Bronchial epithelial cell (primary cell): ENCODE results near the gene SLC25A46. TPM values are rescaled to one million over a fixed set of nuclear protein-coding genes. Genes with fewer than 3 reads are reported as not detected.

ENCODE experiments used
- DNase-seq: peaks from one replicate; pipeline ENCODE4 v3.0.0-alpha.2; 2010; ENCODE audit warnings: low read depth
- FAIRE-seq: peaks from 2 replicates; lab custom pipeline; 2011; peaks lifted over from hg19 to GRCh38; lab: Jason Lieb, UNC
- H3K27me3 ChIP-seq: 2 replicates; pipeline ENCODE4 v1.5.1; 2011; ENCODE audit warnings: low read length; ENCODE audit not compliant: control insufficient read depth, insufficient read depth
- H3K36me3 ChIP-seq: 2 replicates; pipeline ENCODE4 v1.5.1; 2011; ENCODE audit warnings: low read length; ENCODE audit not compliant: control insufficient read depth, insufficient read depth
- H3K4me3 ChIP-seq: 2 replicates; pipeline ENCODE4 v1.5.1; 2011; ENCODE audit warnings: mild to moderate bottlenecking, low read depth, low read length, control low read depth
- total RNA-seq: library from RNA; depleted of rRNA; stranded (reverse); fragments of >200 nt; gene quantifications from 2 replicates; pipeline ENCODE4 v1.2.1, GENCODE V29; 2014
- TF ChIP-seq, protein P1 (sequence below): IDR thresholded peaks from 2 replicates; pipeline ENCODE4 v1.5.1; 2011; ENCODE audit warnings: mild to moderate bottlenecking, moderate library complexity, low read length, control low read depth, inconsistent platforms; ENCODE audit not compliant: insufficient read depth, severe bottlenecking

Gene SLC25A46
- total RNA-seq, 1 donor from 2014 or later = 40.8 TPM

DNA sequence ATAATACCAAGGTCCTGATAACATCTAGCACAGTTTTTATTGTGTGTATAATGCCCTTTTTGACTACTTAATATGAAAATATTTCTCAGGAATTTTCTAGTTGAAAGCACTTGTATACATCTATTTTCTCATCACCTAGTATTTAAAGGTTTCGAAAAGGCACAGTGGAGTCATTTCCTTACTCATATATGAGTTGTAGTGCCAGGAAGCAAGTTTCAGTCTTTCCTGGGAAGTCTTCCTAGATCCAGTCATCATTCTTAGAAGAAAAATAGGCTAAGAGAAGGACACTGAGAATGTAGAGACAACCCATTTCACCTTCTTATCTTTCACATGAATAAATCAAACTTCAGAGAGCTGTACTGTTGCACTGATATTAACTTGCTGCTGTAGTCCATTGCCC, 70.2 kb downstream of the SLC25A46 start:
- TF ChIP-seq, protein P1, sequence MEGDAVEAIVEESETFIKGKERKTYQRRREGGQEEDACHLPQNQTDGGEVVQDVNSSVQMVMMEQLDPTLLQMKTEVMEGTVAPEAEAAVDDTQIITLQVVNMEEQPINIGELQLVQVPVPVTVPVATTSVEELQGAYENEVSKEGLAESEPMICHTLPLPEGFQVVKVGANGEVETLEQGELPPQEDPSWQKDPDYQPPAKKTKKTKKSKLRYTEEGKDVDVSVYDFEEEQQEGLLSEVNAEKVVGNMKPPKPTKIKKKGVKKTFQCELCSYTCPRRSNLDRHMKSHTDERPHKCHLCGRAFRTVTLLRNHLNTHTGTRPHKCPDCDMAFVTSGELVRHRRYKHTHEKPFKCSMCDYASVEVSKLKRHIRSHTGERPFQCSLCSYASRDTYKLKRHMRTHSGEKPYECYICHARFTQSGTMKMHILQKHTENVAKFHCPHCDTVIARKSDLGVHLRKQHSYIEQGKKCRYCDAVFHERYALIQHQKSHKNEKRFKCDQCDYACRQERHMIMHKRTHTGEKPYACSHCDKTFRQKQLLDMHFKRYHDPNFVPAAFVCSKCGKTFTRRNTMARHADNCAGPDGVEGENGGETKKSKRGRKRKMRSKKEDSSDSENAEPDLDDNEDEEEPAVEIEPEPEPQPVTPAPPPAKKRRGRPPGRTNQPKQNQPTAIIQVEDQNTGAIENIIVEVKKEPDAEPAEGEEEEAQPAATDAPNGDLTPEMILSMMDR = no peak
- H3K27me3 ChIP-seq = no peaks in the 10 kb centered on the region
- no peaks in the 10 kb centered on the region for H3K36me3 ChIP-seq
- no peak overlapping the region for H3K4me3 ChIP-seq
- DNase-seq = peak; percentile 67
- no peak for FAIRE-seq

Other genes with a start within 250 kb of the SLC25A46 start
- 0.51 and 0.79 TPM in 2 replicates for gene TMEM232, start 12.3 kb upstream of the SLC25A46 start, total RNA-seq